HG03066 (cell line): ENCODE measurements around the gene FAXC.

Experiments used
- ATAC-seq: cut with Tn5 transposase; IDR thresholded peaks from one replicate; pipeline ENCODE4 v1.9.1; 2021; ENCODE audit warnings: low read depth; ENCODE audit not compliant: unreplicated experiment

Gene FAXC

GRCh38 chr6:99349171-99350141 lies at the start of gene FAXC:
Gene FAXC (minus strand): TSS chr6:99349674. CDS start chr6:99349372, 302 bp downstream.
- ATAC-seq, result peak; percentile 49

- no peak for ATAC-seq
Measured at GRCh38 chr6:99397287-99397686, 47.8 kb upstream of the FAXC start.

GRCh38 chr6:99393698-99394531 lies 44.4 kb upstream of the FAXC start, which contains the start of gene COQ3:
Gene COQ3 (minus strand): TSS chr6:99394195. CDS start chr6:99394179, 16 bp downstream.
- ATAC-seq, result peak; percentile 68

- peak; percentile 15 for ATAC-seq
Measured at GRCh38 chr6:99393366-99393697, 43.9 kb upstream of the FAXC start.

- ATAC-seq, result no peak
Measured at GRCh38 chr6:99390896-99391295, 41.4 kb upstream of the FAXC start.

- ATAC-seq, result no peak
Measured at GRCh38 chr6:99384507-99384906, 35.0 kb upstream of the FAXC start.

GRCh38 chr6:99378636-99379035 lies 29.2 kb upstream of the FAXC start:
- no peak for ATAC-seq

- ATAC-seq, result no peak
Measured at GRCh38 chr6:99369533-99369932, 20.1 kb upstream of the FAXC start.

- no peak for ATAC-seq
Measured at GRCh38 chr6:99366852-99367251, 17.4 kb upstream of the FAXC start.

GRCh38 chr6:99364026-99364425 lies 14.6 kb upstream of the FAXC start:
- no peak for ATAC-seq

GRCh38 chr6:99362678-99363268 lies 13.3 kb upstream of the FAXC start:
- ATAC-seq, result no peak

GRCh38 chr6:99359800-99360199 lies 10.3 kb upstream of the FAXC start:
- ATAC-seq, result no peak

- ATAC-seq, result no peak
Measured at GRCh38 chr6:99356641-99357040, 7.2 kb upstream of the FAXC start.

GRCh38 chr6:99354983-99355382 lies 5.5 kb upstream of the FAXC start:
- no peak for ATAC-seq

GRCh38 chr6:99353126-99353525 lies 3.7 kb upstream of the FAXC start:
- no peak for ATAC-seq

- ATAC-seq, result no peak
Measured at GRCh38 chr6:99350573-99350972, 1.1 kb upstream of the FAXC start.

- no peak for ATAC-seq
Measured at GRCh38 chr6:99348288-99349170, 945 bp downstream of the FAXC start.

- ATAC-seq, result no peak
Measured at GRCh38 chr6:99347804-99348203, 1.7 kb downstream of the FAXC start.

GRCh38 chr6:99346595-99346994 lies 2.9 kb downstream of the FAXC start:
- ATAC-seq, result no peak

GRCh38 chr6:99345164-99345563 lies 4.3 kb downstream of the FAXC start:
- ATAC-seq, result no peak
